Dendritic cell treated with granulocyte-macrophage colony-stimulating factor and Interleukin-4, amounts not matched to agents 40 ng/mL and 50 ng/mL, for 4 days (primary cell): ENCODE measurements around the gene RGL1.

Experiments
- H3K27ac Mint-ChIP-seq: one replicate; pipeline ENCODE4 v1.8.0; 2022; ENCODE audit warnings: mild to moderate bottlenecking, mixed read lengths
- H3K27me3 Mint-ChIP-seq: one replicate; pipeline ENCODE4 v1.8.0; 2022; ENCODE audit warnings: mild to moderate bottlenecking, mixed read lengths
- H3K36me3 Mint-ChIP-seq: one replicate; pipeline ENCODE4 v1.8.0; 2022; ENCODE audit warnings: low read depth, mixed read lengths
- H3K4me1 Mint-ChIP-seq: one replicate; pipeline ENCODE4 v1.8.0; 2022; ENCODE audit warnings: low read depth, mixed read lengths
- H3K4me3 Mint-ChIP-seq: one replicate; pipeline ENCODE4 v1.8.0; 2022; ENCODE audit warnings: mild to moderate bottlenecking, moderate library complexity, mixed read lengths
- H3K9me3 Mint-ChIP-seq: one replicate; pipeline ENCODE4 v1.8.0; 2022; ENCODE audit warnings: mixed read lengths
- intact Hi-C: fragments of 100-400 bp; cut with micrococcal nuclease; formaldehyde crosslinking; loops from one replicate; pipeline ENCODE4 v1.15.0; 2022

Gene RGL1

DNA sequence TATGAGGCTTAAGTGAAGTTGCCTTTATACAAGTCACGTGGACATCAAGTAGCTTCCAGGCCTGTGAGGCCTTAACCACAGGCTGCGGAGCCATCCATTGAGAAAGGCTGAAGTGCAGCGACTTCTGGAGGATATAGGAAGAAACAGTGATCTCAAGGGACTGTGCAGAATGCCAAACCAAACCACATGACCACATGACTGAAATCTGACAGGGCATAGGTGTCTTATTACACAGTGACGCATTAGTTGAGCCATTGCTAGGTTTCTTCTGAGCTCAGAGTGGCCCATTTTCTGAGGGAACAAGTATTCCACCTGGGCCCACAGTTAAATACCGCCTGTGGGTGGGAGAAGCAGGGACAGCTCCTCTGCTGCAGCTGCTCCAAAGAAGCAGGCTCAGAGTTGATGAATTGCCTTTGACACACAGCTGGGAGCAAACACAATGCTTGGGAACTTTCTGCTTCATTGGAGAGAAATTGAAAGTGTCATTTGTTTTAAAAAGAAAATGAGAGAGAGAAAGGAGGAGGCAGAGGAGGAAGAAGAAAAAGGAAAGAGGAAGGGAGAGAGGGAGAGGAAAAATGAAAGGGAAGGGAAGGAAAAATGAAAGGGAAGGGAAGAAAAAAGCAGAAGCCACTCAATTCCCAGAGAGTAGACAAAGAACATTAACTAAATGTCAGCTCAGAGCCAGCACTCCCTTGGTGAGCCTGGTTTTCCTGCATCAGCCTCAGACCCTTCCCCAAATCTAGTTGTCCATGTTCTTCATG lies 138.2 kb downstream of the RGL1 start:
- Mint-ChIP-seq H3K4me3 (no peak overlapping the region), H3K27ac (peak overlapping the region; percentile 64), H3K36me3 (no peaks in the 10 kb centered on the region), H3K27me3 (no peaks in the 10 kb centered on the region), H3K9me3 (no peaks in the 10 kb centered on the region), H3K4me1 (peaks cover 25% of the 10 kb centered on the region)
- intact Hi-C loops, result no loop called here

DNA sequence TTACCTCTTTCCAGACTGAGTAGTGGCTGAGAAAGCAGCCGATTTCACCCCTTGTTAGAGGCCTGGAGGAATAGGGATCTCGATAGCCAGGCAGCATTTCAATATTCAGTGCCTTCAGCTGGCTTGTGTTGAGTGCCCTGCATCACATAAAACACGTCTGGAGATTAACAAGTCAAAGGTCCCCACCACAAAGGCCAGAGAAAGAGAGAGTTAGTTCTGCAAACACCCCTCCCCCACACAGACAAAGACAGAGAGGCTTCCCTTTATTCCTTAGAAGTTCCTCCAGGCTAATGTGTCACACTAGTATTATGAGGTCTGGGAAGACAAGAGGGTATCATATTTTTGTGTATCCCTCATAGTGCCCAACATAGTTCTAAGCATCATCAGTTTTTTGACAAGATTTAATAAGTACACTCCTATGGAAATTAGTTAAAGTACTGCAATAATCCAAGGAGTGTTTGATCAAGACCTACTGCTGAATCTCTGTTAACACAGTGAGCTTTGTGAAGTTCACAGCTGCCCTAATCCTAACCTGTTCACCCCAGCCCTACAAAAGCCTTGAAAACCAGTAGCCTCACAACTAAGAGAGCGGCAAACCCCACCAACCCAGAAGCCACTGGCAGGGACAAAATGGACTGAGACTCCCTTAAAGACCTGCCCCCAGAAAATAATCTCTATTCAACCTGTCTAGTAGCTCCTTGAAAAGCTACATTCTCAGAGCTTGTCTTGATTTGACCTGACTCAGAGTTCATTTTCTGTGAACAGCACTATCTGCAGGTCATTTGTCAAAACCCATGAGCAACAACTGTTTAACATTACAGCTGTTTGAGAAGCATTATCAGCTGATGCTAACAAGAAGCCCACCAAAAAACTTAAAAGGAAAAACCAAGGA lies 140.8 kb downstream of the RGL1 start:
- H3K36me3 Mint-ChIP-seq, result no peaks in the 10 kb centered on the region
- no peaks in the 10 kb centered on the region for H3K9me3 Mint-ChIP-seq
- no peak overlapping the region for H3K4me3 Mint-ChIP-seq
- no peaks in the 10 kb centered on the region for H3K27me3 Mint-ChIP-seq
- H3K27ac Mint-ChIP-seq, result peak overlapping the region; percentile 63
- intact Hi-C loops, result no loop called here
- H3K4me1 Mint-ChIP-seq, result peaks cover 25% of the 10 kb centered on the region

DNA sequence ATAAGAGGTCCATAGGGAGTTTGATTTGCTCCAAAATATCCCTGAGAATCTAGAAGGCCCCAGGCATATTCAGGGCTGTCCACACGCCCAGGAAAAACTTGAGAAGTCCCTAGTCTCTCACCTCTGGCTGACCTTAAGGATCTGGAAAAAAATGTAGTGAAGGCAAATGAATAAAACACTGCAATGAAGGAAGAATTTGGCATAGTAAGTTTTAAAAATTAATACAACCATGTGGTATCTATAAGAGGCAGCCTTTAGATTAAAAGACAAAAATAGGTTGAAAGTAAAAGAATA lies 141.3 kb downstream of the RGL1 start:
- H3K4me1 Mint-ChIP-seq, result peaks cover 25% of the 10 kb centered on the region
- no peak overlapping the region for H3K4me3 Mint-ChIP-seq
- no peaks in the 10 kb centered on the region for H3K9me3 Mint-ChIP-seq
- no peaks in the 10 kb centered on the region for H3K36me3 Mint-ChIP-seq
- intact Hi-C loops, result no loop called here
- H3K27me3 Mint-ChIP-seq, result no peaks in the 10 kb centered on the region
- H3K27ac Mint-ChIP-seq, result no peak overlapping the region

DNA sequence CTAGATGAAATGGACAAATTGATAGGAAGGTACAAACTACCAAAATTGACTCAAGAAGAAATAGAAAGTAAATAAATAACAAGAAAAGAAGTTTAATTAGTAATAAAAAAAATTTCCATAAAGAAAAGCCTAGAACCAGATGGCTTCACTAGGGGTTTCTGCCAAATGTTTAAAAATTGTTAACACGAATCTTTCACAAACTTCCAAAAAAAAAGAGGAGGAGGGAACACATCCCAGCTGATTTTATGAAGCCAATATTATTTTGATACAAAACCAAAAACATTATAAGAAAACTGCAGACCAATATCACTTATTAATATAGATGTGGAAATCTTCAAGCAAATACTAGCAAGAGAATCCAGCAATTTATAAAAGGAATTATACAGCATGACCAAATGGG lies 143.1 kb downstream of the RGL1 start:
- intact Hi-C loops, result no loop called here
- no peaks in the 10 kb centered on the region for H3K9me3 Mint-ChIP-seq
- H3K4me3 Mint-ChIP-seq, result no peak overlapping the region
- no peaks in the 10 kb centered on the region for H3K36me3 Mint-ChIP-seq
- H3K27me3 Mint-ChIP-seq, result no peaks in the 10 kb centered on the region
- peaks cover 21% of the 10 kb centered on the region for H3K4me1 Mint-ChIP-seq
- H3K27ac Mint-ChIP-seq, result no peak overlapping the region

DNA sequence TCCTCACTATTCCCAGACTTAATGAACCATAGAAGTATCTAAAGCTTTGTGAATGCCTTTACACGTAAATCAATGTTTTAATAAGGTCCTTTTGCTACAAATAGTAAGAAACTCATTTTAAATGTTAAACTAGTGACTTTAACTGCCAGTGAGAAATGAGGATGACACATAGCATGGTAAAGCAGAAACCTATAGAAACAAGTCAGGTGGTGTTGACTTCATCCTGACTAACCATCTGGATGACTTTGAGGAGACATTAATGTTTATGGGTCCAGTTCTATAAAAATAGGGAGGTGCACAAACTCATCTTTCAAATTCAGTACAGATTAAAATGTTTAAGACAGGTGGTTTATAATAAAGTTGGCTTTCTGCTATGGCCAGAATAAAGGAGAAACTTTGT lies 147.2 kb downstream of the RGL1 start:
- Mint-ChIP-seq H3K4me1 (peaks cover 27% of the 10 kb centered on the region), H3K4me3 (no peak overlapping the region), H3K9me3 (no peaks in the 10 kb centered on the region), H3K27me3 (no peaks in the 10 kb centered on the region), H3K36me3 (no peaks in the 10 kb centered on the region), H3K27ac (no peak overlapping the region)
- intact Hi-C loops, result no loop called here

DNA sequence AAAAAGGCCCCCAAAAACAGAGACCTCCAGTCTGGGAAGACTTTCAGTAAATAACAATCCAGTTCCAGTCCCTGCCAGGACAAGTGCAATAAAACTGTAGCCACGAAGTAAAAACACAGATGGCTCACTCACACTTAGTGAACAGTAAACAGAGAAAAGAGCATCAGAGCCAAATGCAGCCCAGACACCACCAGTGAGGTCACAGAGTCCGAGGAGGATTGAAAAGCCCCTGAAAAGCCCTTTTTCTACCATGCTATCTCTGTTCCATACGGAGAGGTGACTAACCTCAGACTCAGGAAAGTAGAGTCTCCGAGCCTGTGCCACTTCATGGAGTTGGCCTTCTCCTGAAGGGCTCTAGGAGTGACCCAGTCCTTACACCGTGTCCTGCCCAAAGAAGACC lies 148.1 kb downstream of the RGL1 start:
- Mint-ChIP-seq H3K9me3 (no peaks in the 10 kb centered on the region), H3K27ac (peak overlapping the region; percentile 8), H3K4me3 (no peak overlapping the region), H3K27me3 (no peaks in the 10 kb centered on the region), H3K4me1 (peaks cover 27% of the 10 kb centered on the region), H3K36me3 (no peaks in the 10 kb centered on the region)
- intact Hi-C loops, result no loop called here

DNA sequence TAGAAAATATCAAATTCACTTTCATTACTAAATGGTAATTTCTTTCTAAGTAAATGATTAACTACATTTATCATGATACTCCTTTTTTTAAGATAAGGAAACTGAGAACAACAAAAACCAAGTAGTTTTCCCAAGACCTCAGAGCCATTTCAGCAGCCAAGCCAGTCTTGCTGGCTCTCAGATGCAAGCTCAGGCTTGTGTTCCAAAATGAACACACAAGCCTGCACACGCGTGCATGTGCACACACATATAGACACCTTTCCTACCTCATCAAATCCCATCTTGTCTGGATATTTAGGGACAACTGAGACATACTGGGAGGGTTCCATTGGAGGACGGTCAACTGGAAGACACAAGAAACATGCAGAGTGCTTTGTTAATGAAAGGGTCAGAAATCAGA lies 149.6 kb downstream of the RGL1 start:
- Mint-ChIP-seq H3K9me3 (no peaks in the 10 kb centered on the region), H3K4me1 (peaks cover 27% of the 10 kb centered on the region), H3K36me3 (no peaks in the 10 kb centered on the region), H3K27me3 (no peaks in the 10 kb centered on the region), H3K4me3 (no peak overlapping the region), H3K27ac (peak overlapping the region; percentile 48)
- intact Hi-C loops, result no loop called here

DNA sequence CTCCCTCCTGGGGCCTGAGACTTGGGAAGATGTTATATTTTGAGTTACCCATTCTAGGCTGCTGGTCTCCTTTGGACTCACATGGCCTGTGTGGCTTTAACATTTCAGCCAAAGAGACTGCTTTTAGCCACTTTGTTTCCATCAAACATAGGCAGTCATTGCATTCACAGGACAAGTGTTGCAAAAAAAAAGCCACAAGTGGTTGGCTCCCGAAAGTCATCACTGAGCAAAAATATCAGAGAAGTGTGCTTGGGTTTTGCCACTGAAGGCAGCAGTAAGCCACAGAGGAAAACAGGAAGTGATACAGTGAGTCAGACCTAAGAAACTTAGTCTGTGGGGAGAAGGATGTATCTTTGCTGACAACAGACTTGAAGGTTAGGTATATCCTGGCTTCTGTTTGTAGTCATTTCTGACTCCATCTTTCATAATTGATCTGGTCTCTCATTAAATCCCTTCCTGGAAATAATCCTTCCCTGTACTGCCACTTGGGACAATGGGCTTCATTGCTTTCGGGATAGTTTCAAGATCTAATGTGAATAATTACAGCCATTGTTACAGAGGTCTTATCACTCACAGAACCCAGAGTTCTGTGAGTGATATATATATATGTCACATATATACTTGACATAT lies 151.8 kb downstream of the RGL1 start:
- H3K27ac Mint-ChIP-seq, result no peak overlapping the region
- no peak overlapping the region for H3K4me3 Mint-ChIP-seq
- H3K27me3 Mint-ChIP-seq, result no peaks in the 10 kb centered on the region
- intact Hi-C loops, result no loop called here
- no peaks in the 10 kb centered on the region for H3K36me3 Mint-ChIP-seq
- H3K9me3 Mint-ChIP-seq, result no peaks in the 10 kb centered on the region
- peaks cover 27% of the 10 kb centered on the region for H3K4me1 Mint-ChIP-seq

DNA sequence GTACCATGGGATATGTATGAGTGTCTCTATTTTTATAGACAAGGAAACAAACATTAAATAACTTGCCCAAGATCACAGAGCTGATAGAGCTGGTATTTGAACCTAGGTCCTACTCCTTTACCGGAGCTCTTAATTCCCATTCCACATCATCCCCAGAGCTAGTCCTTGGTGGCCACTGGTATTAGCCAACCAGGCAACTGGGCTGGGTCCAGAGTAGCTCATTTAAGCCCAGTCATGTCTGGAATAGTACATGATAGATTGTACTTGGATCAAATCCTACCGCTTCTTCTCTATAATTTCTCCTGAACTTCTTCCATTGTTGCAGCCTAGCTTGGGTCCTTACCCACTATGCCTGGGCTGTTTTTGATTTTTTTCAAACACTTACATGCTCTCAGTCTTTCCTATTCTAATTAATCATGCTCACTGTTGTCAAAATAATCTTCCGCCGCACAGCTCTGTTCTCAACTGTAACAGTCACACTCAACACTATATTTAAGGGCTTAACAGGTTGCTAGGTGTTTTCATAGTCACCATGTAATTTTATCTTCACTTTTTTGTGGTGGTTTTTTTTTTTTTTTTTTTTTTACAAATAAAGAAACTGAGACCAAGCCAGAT lies 152.4 kb downstream of the RGL1 start:
- H3K27me3 Mint-ChIP-seq, result no peaks in the 10 kb centered on the region
- no peak overlapping the region for H3K4me3 Mint-ChIP-seq
- no peaks in the 10 kb centered on the region for H3K36me3 Mint-ChIP-seq
- H3K27ac Mint-ChIP-seq, result no peak overlapping the region
- H3K4me1 Mint-ChIP-seq, result peaks cover 27% of the 10 kb centered on the region
- intact Hi-C loops, result no loop called here
- no peaks in the 10 kb centered on the region for H3K9me3 Mint-ChIP-seq

DNA sequence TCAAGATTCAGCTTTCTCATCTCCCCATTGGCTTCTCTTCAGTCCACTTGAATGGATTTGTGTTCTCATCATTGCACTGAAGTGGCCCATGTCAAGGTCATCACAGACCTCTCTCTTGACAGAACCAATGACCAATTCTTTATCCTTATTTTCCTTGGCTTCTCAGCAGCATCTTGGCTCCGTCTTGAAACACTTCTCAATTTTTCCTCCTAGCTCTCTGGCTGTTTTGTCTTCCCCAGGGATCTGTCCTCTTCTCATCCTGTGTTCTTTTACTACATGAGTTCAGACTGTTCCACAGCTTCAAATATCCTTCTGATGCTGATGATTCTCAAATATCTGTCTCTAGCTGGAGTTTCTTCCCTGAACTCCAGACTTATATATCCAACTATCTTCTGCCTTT lies 154.0 kb downstream of the RGL1 start:
- Mint-ChIP-seq H3K4me3 (no peak overlapping the region), H3K9me3 (no peaks in the 10 kb centered on the region), H3K4me1 (peaks cover 17% of the 10 kb centered on the region), H3K27me3 (no peaks in the 10 kb centered on the region), H3K27ac (no peak overlapping the region), H3K36me3 (no peaks in the 10 kb centered on the region)
- intact Hi-C loops, result no loop called here

DNA sequence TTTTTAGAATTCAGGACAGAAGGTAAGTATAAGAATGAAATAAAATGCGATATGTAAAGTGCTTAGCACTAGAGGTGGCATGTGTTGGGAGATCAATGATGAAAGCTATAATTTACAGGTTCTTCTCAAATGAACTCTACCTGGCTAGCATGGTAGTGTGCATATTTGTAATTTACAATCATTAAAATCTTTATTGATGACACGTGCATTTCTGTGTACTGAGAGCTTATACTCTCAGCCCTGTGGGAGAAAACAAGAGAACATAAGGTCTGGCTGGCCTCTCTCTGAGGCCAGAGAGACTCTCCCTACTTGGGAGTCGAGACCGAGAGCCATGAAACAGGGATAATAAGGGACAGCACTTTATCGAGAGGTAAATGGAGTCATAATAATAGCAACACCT lies 156.2 kb downstream of the RGL1 start:
- H3K4me1 Mint-ChIP-seq, result peaks cover 13% of the 10 kb centered on the region
- intact Hi-C loops, result no loop called here
- no peaks in the 10 kb centered on the region for H3K36me3 Mint-ChIP-seq
- no peak overlapping the region for H3K4me3 Mint-ChIP-seq
- no peaks in the 10 kb centered on the region for H3K27me3 Mint-ChIP-seq
- no peak overlapping the region for H3K27ac Mint-ChIP-seq
- H3K9me3 Mint-ChIP-seq, result no peaks in the 10 kb centered on the region

DNA sequence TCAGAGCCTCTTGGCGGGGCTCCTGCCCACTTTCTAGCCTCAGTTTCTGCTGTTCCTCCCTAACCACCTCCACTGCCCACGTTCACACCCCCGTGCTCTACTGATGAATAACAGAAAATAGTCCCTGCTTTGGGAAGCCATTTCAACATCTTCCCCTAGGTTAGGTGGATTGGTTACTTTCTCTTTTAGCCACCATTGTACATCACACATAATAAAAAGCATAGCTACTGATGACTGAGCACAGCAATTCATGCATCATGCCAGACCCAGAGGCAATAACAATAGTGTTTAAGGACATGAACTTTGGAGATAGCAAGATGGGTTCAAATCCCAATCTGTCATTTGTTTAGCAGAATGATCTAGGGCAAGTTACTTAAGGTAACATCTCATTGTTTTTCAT lies 158.0 kb downstream of the RGL1 start:
- intact Hi-C loops, result no loop called here
- Mint-ChIP-seq H3K4me1 (peaks cover 21% of the 10 kb centered on the region), H3K4me3 (no peak overlapping the region), H3K9me3 (no peaks in the 10 kb centered on the region), H3K27me3 (no peaks in the 10 kb centered on the region), H3K27ac (no peak overlapping the region), H3K36me3 (no peaks in the 10 kb centered on the region)

DNA sequence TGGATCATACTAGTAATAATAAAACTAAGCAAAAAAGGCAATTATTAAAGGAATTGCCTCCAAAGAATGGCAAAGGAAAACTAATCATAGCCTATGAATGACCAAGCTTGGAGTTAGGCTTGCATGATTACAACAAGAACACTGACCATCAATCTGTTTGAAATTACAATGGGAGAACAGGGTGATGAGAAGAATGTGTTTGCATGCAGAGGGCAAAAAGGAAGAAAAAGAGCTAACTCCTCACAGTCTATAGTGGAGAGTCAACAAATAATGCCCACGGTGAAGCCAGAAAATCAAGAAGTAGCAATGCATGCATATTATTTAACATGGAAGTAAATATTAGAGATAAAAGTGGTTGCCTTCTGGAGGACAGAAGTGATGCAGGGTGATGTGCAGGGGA lies 160.8 kb downstream of the RGL1 start:
- Mint-ChIP-seq H3K27ac (no peak overlapping the region), H3K36me3 (no peaks in the 10 kb centered on the region), H3K27me3 (no peaks in the 10 kb centered on the region), H3K4me3 (no peak overlapping the region), H3K4me1 (peaks cover 21% of the 10 kb centered on the region), H3K9me3 (no peaks in the 10 kb centered on the region)
- intact Hi-C loops, result no loop called here

DNA sequence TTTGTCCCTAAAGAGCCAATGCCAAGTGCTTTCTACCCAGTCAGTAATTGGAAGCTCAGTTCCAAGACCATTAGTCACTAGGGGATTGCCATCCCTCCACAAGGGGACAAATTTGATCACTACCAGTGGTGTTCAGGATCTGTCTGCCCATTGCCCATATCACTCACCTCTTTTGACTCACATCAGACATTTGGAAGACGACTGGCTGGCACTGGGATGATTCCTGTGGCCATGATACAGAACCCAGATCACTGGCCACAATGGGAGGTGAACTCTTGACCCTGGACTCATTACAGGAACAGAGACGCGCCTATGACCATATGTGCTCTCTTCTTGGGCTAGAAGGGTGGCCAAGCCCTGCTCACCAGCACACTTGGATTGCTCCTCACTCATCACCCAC lies 161.6 kb downstream of the RGL1 start:
- intact Hi-C loops, result no loop called here

More for the DNA sequence above, 161.6 kb downstream of the RGL1 start:
- no peaks in the 10 kb centered on the region for H3K36me3 Mint-ChIP-seq
- no peaks in the 10 kb centered on the region for H3K9me3 Mint-ChIP-seq
- no peak overlapping the region for H3K4me3 Mint-ChIP-seq
- H3K4me1 Mint-ChIP-seq, result peaks cover 21% of the 10 kb centered on the region
- no peak overlapping the region for H3K27ac Mint-ChIP-seq
- no peaks in the 10 kb centered on the region for H3K27me3 Mint-ChIP-seq
